GM19455 (cell line): ENCODE measurements around the gene UQCC2.

ENCODE experiments used
- ATAC-seq: cut with Tn5 transposase; IDR thresholded peaks from one replicate; pipeline ENCODE4 v1.9.1; 2021; ENCODE audit not compliant: unreplicated experiment

Gene UQCC2

DNA sequence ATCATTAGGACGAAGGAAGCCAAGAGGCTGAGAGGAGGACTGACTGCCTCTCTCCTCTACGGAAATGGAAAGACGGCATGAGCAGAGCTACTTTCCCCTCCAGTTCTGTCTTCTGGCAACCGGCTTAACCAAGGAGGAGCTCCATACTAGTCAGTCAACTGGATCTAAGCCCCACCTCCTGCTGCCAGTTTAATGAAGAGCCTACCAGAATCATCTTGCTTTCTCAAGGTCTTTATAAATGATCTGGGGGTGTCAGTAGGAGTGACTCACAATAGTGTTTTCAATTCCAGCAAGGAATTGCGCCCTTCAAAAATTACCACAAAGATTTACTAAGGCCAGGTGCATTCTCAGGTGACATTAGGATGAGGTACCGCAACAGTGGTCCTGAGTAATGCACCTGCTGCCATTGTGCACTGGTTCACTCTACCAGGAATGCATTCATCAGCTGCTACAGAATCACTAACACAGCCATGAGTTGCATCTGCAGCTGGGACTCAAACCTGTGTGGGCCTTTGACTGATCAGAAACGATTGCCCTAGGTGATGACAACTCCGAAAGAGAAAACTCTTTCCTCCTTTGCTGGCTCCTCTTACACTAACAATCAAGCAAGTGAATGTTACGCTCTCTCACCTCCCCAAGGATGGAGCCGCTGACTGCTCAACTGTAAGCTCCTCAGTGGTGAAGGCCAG lies 2.8 kb downstream of the UQCC2 start:
- no peak for ATAC-seq

DNA sequence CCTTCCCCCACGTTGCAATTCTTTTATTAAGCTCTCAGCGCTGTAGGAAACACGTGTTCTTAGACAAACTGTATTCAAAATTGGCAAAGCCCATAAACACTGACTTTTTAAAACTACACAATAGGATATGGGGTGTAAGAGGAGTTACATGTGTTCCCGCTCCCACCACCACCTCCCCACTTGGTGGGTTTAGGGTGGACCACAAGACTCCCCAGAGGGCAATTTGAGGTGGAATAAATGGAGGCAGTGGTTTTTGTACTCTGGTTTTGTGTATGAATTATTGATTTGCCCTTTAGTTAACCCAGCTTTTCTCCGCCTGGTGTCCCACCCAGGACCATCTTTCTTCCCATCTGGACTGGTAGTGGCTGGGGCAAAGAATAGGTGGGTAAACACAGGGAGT lies 3.7 kb downstream of the UQCC2 start:
- no peak for ATAC-seq

DNA sequence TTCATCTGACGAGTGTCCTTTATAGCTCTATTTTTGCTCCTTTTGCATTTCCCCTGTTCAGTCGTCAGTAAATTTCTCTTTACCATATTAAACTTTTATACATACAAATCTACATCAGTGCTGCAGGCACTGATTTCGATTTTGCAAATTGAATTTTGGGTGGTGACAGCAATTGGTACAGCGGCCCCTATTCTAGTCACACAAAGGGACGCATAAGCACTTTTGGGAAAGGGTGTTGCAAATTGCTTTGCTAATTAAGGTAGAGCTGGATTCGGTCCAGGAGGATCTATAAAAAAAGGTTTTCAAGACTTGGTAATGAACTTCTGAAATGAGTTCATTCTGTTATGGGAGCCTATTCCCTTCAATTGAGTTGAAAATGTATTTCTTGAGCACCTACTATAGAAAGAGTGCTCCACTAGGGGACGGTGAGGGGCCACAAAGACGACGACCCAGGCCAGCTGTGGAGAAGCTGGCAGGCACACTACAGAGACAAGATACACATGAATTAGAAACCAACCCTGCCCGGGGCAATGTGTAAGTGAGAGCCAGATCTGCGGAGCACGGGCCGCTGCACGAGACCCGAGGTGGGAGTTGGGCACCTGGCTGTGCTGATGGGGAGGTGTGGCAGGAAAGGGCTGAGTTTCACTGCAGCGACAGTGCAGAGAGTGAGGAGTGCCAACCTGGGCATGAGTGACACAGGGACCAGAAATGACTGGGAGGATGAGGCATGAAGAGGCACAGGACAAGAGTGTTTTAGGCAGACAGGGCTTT lies 5.4 kb downstream of the UQCC2 start:
- ATAC-seq, result no peak

GRCh38 chr6:33705268-33705885 lies 6.1 kb downstream of the UQCC2 start:
- ATAC-seq, result no peak

DNA sequence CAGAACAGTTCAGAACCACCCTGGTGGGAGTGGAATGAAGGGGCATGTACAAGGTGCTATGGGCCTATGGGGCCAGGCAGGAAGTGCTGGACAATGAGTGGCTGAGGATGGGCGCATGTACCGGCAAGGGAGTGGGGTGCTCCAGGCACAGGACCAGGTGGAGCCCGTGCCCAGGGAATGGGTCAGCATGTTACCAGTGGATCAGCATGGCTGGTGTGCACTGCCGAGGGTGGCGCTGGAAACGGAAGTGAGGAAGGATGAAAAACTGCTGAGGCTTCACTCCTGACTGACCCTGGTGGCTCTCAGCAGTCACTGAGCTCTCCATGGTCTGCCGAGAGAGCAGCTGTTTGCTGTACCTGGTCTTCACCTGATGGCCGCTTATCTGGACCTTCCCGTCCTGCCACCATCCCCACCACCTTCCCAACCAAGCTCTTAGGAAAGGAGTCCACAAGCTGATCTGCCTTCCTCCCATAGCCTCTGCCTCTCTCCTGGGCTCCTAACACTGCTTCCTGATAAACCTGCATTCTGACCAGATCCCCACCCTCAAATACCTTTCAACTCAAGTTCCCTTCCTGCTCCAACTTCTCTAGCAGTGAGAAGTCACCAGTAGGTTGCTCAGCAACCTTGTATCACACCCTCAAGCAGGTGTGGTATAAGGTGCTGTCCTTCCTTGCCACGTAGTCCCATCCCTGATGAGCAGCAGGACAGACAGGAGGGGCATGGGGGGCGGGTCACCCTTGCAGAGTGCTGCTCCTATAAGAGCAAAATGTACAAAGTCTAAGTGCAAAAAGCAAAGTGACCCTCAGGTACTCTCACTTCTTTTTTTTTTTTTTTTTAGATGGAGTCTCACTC lies 7.1 kb downstream of the UQCC2 start:
- ATAC-seq, result no peak

GRCh38 chr6:33702345-33702977 lies 9.0 kb downstream of the UQCC2 start:
- no peak for ATAC-seq

DNA sequence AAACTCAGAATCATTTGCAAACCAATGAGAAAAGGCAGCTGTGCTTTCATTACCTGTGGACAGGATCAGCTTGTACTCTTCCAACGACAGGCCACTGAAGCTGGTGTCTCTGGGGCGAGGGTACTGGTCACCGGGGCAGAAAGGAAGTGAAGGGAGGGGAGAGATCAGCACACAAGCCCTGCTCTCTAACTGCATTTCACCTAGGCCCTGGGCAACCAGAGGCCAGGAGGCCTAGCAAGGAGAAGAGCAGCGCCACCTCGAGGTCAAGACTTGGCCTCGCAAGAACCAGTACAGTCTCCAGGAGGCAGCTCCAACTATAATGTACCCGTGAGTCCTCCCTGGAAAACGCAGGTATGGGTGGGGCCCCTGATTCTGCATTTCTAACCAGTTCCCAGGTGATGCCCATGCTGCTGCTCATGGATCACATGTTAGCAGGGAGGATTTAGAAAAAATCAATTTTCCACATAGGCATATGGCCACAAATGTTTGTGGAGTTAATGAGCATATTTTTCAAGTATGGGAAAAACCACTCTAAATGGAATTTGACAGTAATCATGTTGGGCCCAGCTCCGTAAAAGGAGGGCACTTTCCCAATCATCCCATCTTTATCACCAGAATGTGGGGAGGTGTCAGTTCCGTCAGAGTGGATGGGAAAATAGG lies 11.0 kb downstream of the UQCC2 start:
- peak; percentile 57 for ATAC-seq

DNA sequence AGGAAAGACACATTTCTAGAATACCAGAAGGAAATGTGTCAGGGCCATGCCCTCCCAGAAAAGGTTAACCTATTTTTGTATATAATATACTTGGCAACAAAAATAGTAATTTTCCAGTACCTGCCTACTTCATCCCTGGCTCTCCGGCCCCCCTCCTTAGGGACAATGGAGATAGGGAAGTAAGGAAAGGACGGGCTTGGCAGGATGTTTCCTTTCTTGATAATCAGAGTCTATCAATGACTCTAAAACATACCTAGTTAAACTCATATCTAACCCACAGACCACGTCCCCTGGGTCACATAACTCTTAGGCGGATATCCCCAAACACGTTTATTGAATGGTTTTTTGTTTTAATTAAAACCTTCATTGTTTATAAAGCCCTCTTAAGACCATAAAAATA lies 11.8 kb downstream of the UQCC2 start:
- no peak for ATAC-seq

GRCh38 chr6:33699131-33699530 lies 12.4 kb downstream of the UQCC2 start:
- ATAC-seq, result no peak

GRCh38 chr6:33698494-33698893 lies 13.0 kb downstream of the UQCC2 start:
- ATAC-seq, result no peak

DNA sequence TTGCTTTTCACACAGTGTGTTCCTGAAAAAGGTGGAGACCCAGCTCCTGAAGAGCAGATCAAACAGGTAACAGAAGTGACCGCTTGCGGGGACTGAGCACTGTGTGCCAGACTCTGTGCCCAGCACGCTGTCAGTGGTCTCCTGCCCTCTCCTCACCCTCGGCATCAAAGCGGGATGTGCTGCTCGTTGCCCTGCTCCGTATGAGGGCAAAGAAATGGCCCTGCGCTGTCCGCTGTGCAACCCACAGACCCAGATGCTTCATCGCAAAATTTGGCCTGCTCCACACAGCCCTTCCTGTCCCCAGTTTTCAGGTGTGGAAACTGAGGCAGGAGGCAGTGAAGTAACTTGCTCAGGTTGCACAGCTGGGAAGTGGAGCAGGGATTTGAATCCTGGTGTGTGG lies 13.7 kb downstream of the UQCC2 start:
- ATAC-seq, result no peak

GRCh38 chr6:33696548-33697518 lies 14.7 kb downstream of the UQCC2 start:
- ATAC-seq, result no peak

DNA sequence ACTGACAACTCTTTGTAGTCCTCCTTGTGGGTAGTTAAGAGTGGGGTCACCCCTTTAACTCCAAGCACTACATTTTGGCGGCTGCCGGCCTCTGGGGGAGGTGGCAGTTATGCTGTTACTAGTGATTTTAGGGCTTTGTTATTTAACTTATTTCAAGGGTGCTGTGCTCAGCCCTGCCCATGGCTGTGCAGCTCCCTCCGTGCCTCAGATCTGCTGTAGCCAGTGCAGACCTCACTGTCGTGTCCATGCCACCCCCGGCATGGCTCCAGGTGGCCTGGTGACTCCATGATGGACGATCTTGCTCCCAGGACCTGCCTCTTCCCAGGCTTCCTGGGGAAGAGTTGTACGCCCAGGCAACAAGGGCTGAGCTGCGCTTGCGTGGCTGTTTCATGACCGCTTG lies 15.4 kb downstream of the UQCC2 start:
- no peak for ATAC-seq

GRCh38 chr6:33695451-33695887 lies 16.0 kb downstream of the UQCC2 start:
- ATAC-seq, result no peak

DNA sequence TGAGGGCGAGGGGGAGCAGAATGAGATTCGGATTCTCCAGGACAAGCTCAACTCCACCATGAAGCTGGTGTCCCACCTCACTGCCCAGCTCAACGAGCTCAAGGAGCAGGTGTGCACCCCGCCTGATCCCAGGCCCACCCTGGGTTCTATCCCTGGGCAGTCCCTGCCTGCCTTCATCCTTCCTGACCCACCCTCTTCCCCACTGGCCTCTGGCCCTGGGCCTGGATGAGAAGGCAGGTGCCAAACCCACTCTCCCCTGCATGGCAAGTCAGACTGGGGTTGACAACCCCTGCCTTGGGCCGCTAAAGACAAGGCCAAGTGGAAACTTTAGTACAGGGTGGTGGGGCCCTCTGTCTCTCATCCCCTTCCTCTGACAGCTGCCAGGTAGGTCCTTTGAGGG lies 16.5 kb downstream of the UQCC2 start:
- no peak for ATAC-seq

GRCh38 chr6:33694401-33694931 lies 17.0 kb downstream of the UQCC2 start:
- no peak for ATAC-seq

GRCh38 chr6:33693186-33694105 lies 18.1 kb downstream of the UQCC2 start:
- no peak for ATAC-seq

DNA sequence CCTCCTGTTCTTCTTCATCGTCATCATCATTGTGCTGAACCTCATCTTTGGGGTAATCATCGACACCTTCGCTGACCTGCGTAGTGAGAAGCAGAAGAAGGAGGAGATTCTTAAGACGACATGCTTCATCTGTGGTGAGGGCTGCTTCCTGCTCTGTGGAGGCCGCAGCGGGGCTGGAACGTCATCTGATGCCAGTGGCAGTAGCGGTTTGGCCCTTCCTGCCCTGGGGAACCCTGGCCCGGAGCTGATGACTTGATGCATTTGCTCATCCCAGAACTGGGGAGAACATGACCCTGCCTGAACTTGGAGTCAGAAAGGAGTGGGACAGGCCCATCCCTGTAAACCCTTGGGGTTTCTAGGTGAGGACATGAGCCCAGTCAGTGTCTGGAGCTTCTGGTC lies 18.7 kb downstream of the UQCC2 start:
- ATAC-seq, result no peak
